Eye (tissue), 1 donor: ENCODE data around the gene PPP1R16B.
"Not testable (repeated sequence)": the region's sequence is repeated elsewhere in the genome, so short reads cannot be mapped to it uniquely, and the experiment has no call there.

Experiments
- DNase-seq: peaks from one replicate; pipeline ENCODE4 v3.0.0-alpha.2; 2015

The PPP1R16B gene

GRCh38 chr20:38855356-38855755 is 49.9 kb downstream of the PPP1R16B start:
- DNase-seq: no peak

DNA sequence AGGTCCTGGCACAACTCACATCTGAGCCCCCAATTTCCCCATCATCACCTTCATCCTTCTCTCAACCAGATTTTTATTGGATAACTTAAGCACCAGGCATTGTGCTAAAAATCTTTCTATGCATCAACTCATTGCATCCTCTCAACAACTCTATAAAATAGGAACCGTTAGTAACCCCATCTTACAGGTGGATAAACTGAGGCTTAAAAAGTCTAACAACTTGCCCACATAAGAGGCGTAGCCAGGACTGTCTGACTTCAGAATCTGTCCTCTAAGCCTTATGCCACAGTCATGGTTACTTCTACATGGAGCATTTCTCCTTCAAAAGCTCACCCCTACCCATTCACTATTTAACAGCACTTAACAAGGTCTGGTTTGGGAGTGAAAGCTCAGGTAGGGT is 51.1 kb downstream of the PPP1R16B start:
- DNase-seq: no peak

GRCh38 chr20:38857703-38858102 is 52.2 kb downstream of the PPP1R16B start:
- no peak for DNase-seq

DNA sequence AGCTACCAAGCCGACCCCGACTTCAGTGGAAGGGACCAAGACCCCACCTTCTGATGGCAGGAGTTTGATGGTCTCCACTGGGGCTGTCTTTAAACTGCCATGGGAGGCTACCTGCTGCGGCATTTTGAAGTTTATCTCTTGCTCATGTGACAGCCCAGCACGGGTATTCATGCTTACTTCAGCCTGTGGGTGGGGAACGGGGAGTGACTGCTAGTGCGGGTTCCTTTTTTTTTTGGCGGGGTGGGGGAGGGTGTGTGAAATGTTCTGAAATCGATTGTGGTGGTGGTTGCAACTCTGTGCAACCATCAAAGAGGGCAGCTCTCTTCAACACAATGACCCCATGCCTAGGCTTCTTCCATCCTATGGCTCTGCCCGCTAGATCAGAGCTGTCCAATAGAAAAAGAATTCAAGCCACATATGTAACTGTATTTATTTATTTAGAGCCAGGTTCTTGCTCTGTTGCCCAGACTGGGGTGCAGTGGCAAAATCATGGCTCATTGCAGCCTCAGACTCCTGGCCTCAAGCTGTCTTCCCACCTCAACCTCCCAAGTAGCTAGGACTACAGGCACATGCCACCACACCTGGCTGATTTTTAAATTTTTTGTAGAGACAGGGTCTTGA is 53.7 kb downstream of the PPP1R16B start:
- no peak for DNase-seq

DNA sequence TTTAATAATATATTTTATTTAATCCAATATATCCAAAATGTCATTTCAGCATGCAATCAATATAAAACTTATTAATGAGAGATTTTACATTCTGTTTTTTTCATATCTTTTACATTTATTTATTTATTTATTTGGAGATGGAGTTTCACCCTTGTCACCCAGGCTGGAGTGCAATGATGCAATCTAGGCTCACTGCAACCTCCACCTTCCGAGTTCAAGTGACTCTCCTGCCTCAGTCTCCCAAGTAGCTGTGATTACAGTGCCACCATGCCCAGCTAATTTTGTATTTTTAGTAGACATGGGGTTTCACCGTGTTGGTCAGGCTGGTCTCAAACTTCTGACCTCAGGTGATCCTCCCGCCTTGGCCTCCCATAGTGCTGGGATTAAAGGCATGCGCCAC is 54.4 kb downstream of the PPP1R16B start:
- not testable (repeated sequence) for DNase-seq

- DNase-seq: no peak
Measured at GRCh38 chr20:38861071-38861401, 55.5 kb downstream of the PPP1R16B start.

GRCh38 chr20:38862226-38862625 is 56.7 kb downstream of the PPP1R16B start:
- no peak for DNase-seq

DNA sequence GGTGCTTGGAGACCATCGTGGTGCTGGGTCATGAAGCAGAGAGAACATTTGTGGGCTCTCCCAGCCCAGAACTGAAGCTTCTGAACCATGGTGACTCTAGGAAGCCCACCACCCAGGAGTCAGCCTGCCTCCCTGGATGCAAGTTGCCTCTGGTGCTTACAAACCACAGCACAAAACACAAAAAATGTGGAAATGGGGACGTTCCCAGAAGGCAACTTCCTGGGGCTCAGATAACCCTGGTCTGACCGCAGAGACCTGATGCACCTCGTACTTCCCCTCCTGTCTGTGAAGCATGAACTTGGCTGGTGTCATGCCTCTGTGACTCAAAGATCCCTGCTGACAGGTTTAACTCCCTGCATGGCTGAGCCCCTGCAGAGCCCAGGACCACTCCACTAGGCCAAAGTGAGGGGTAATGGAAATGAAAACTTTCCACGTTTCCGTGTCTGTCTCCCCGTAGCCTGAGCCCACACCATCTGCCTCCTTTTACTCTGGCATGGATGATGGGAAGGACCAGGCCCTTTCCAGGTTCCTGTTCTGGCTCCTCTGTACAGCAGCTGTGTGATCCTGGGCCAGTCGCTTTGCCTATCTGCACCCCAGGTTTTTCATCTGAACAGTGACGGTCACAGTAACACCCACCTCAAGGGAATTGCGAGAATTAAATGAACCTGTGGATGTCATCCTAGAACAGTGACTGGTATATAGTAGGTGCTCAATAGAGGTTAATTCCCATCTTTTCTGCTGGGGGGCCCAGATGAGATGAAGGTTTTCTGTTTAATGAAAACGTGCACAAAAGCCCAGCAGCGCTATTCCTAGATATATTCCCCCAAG is 57.7 kb downstream of the PPP1R16B start:
- no peak for DNase-seq

DNA sequence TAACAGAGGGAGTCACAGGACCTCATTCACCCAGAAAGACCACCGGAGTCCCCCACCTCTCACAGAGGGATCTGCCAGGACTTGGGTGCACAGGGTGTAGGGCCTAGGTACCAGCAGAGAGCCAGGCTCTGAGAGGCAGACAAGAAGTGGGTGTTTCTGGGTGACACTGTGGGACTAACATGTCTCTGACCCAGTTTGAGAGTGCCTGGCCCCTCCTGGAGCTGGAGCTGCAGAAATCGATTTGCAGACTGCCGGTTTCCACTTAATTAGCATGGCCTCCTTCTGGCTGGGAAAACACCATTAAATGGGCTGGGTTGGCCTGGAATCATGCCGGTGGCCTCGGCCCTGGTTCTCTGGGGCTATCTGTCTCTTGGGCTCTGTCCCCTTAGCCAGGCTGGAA is 59.2 kb downstream of the PPP1R16B start:
- DNase-seq: peak; percentile 79

GRCh38 chr20:38866265-38867061 is 61.0 kb downstream of the PPP1R16B start:
- no peak for DNase-seq

- no peak for DNase-seq
Measured at GRCh38 chr20:38867062-38867359, 61.5 kb downstream of the PPP1R16B start.

DNA sequence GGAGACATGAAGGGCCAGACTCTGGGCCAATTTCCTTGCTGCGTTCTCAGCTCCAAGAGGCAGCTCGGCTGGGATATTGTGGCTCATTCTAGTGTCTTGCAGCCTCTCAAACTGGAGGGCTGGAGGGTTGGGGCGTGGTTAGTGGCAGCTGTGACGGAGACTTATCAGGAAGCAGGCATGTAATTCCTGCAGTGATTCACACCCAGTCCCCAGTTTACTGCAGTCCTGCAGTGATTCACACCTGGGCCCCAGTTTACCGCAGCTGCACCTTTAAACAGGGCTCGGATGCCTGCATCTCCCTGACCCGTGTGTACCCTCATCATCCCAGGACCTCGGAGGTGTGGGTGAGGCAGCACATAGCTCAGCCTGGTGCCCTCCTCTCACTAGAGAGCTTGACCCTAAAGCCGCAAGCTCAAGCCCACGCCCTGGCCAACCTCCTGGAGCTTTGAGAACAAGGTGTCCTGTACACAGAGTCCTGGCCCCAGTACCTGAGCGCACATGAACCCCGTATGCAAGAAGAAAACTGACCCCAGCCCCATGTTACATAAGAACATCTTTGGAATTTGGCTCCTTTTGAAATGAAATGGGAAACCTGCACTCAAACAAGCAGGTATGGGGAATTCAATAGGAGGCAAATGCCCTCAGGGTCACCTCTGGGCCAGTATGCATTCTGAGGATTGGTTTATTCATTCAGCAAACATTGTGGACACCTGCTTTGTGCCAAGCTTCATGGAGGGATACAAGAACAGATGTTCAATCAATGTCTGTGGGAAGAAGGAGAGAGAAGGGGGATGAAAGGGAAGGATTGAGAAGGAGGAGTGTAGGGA is 65.4 kb downstream of the PPP1R16B start:
- DNase-seq: no peak

DNA sequence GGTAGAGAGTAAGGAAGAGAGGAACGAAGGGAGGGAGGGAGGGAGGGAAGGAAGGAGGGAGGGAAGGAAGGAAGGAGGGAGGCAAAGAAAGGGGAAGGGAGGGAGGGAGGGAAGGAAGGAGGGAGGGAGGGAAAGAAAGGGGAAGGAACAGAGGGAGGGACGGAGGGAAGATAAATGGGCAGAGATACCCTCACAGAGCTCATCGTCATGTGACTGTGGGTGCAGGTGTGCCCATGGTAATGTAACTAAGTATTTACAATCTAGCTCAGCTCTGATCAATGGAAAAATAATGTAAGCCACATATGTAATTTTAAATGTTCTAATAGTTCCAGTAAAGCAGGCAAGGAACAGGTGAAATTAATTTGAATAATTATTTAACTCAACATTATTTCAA is 66.1 kb downstream of the PPP1R16B start:
- DNase-seq: no peak

DNA sequence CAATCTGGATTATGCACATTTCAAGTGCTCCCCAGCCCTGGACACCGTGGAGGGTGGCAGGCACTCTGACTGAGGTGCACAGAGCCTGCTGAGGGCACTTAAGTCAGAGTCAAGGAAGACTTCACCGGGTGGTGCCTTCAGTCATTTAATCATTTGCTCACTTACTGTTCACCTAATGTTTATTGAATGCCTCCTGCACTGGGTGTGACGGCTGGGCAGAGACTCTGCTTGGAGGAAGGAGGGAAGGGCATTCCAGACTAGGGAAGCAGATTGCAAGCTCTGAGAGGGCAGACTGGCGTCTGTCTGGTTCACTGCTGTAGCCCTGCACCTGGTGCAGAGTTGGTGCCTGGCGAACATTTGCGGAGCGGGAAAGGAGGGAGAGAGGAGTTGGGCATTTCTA is 66.5 kb downstream of the PPP1R16B start:
- no peak for DNase-seq

DNA sequence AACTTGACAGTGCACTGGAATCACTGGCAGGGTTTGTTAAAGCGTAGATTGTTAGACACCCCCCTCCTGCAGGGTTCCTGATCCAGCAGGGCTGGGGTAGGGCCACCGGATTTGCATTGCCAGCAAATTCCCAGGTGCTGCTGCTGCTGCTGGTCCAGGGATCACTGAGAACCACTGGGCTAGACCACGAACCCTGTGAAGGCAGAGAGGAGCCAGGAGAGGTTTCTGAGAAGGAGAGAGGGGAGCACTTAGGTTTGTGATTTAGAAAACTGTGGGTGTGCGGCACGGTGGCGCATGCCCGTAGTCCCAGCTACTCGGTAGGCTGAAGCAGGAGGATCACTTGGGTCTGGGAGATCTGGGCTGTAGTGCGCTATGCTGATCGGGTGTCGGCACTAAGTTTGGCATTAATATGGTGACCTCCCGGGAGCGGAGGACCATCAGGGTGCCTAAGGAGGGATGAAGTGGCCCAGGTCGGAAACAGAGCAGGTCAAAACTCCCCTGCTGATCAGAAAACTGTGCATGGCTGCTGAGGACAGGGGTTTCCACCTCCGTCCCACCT is 67.1 kb downstream of the PPP1R16B start:
- no peak for DNase-seq

GRCh38 chr20:38873050-38873581 is 67.6 kb downstream of the PPP1R16B start:
- DNase-seq: no peak

GRCh38 chr20:38874460-38875174 is 69.1 kb downstream of the PPP1R16B start:
- DNase-seq: no peak

GRCh38 chr20:38875175-38875993 is 69.9 kb downstream of the PPP1R16B start:
- no peak for DNase-seq

DNA sequence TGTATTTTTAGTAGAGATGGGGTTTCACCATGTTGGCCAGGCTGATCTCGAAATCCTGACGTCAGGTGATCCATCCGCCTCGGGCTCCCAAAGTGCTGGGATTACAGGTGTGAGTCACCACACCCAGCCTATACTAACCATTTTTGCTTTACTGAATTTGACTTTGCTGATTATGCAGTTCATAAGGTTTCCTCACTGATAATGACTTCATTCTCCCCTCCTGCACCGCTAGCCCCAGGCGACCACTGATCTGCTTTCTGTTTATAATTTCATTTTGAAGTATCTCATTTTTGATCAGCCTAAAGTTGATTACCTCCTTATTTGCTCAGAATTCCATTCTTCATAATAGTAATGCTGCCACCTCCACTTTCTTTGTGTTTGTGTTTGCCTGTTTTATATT is 72.0 kb downstream of the PPP1R16B start:
- no peak for DNase-seq

- DNase-seq: peak; percentile 73
Measured at GRCh38 chr20:38878866-38879265, 73.4 kb downstream of the PPP1R16B start.
